OCI-LY7 (cell line): ENCODE results near the gene DTWD2. TPM values are rescaled to one million over a fixed set of nuclear protein-coding genes. Genes with fewer than 3 reads are reported as not detected.

ENCODE experiments used
- BruUV-seq: library from RNA; stranded (reverse); fragments of 400-500 nt; replicated peaks from 2 replicates; lab custom pipeline; 2021; lab: Mats Ljungman, UMichigan
- CTCF ChIA-PET: fragments of 300-600 bp; sonication (Branson Sonifier 250); formaldehyde crosslinking; loops from one replicate; lab custom pipeline; 2022; ENCODE audit warnings: antibody characterized with exemption; ENCODE audit not compliant: unreplicated experiment; lab: Charles Lee
- POLR2A ChIA-PET: fragments of 300-600 bp; sonication (Branson Sonifier 250); formaldehyde crosslinking; loops from one replicate; lab custom pipeline; 2022; ENCODE audit warnings: antibody characterized with exemption; lab: Charles Lee
- DNase-seq: peaks from one replicate; pipeline ENCODE4 v3.0.0-alpha.2; 2015; ENCODE audit warnings: low spot score
- H2AFZ ChIP-seq: fragments of 200-600 bp; sonication (generic), shearing (Covaris generic); 2 replicates; pipeline ENCODE4 v1.6.1; 2014; ENCODE audit warnings: mild to moderate bottlenecking, antibody characterized with exemption, low read length, moderate library complexity
- H3K27ac ChIP-seq: fragments of 200-600 bp; sonication (generic); 2 replicates; pipeline ENCODE4 v1.5.1; 2014; ENCODE audit warnings: mixed run types, low read depth, mild to moderate bottlenecking, moderate library complexity, low read length, inconsistent platforms; ENCODE audit not compliant: poor library complexity, severe bottlenecking
- H3K36me3 ChIP-seq: fragments of 200-600 bp; sonication (generic); 2 replicates; pipeline ENCODE4 v1.6.1; 2014; ENCODE audit warnings: mild to moderate bottlenecking, antibody characterized with exemption, low read length, moderate library complexity, mixed read lengths; ENCODE audit not compliant: insufficient read depth
- H3K4me1 ChIP-seq: fragments of 200-600 bp; sonication (generic); 2 replicates; pipeline ENCODE4 v1.5.1; 2014; ENCODE audit warnings: mild to moderate bottlenecking, low read length; ENCODE audit not compliant: insufficient read depth, poor library complexity, severe bottlenecking
- H3K4me2 ChIP-seq: fragments of 200-600 bp; sonication (generic); 2 replicates; pipeline ENCODE4 v1.6.1; 2014; ENCODE audit warnings: mild to moderate bottlenecking, low read length
- H3K4me3 ChIP-seq: fragments of 200-600 bp; sonication (generic); 2 replicates; pipeline ENCODE4 v1.5.1; 2014; ENCODE audit warnings: mild to moderate bottlenecking, low read depth, low read length; ENCODE audit not compliant: poor library complexity, severe bottlenecking
- H3K79me2 ChIP-seq: fragments of 200-600 bp; sonication (generic); 2 replicates; pipeline ENCODE4 v1.6.1; 2016; ENCODE audit warnings: low read depth, mild to moderate bottlenecking, low read length, moderate library complexity, mixed read lengths; ENCODE audit not compliant: insufficient read depth
- H3K9me2 ChIP-seq: fragments of 200-600 bp; sonication (generic); 2 replicates; pipeline ENCODE4 v1.6.1; 2016; ENCODE audit warnings: mild to moderate bottlenecking, low read length, mixed read lengths; ENCODE audit not compliant: insufficient read depth
- H3K9me3 ChIP-seq: fragments of 200-600 bp; sonication (generic); 2 replicates; pipeline ENCODE4 v1.6.1; 2014; ENCODE audit warnings: mild to moderate bottlenecking, mixed run types, low read length, mixed read lengths
- H4K20me1 ChIP-seq: fragments of 200-600 bp; sonication (generic); 2 replicates; pipeline ENCODE4 v1.6.1; 2014; ENCODE audit warnings: mild to moderate bottlenecking, antibody characterized with exemption, low read length, moderate library complexity, mixed read lengths; ENCODE audit not compliant: insufficient read depth
- EZH2phosphoT487 ChIP-seq: fragments of 200-600 bp; sonication (generic); IDR thresholded peaks from 2 replicates; pipeline ENCODE4 v1.6.1; 2018; ENCODE audit warnings: low read depth, borderline replicate concordance, mild to moderate bottlenecking, mixed run types, antibody characterized with exemption, low read length, moderate library complexity, mixed read lengths
- intact Hi-C: fragments of 100-400 bp; cut with micrococcal nuclease; formaldehyde crosslinking; loops from one replicate; pipeline ENCODE4 v1.10.0; 2022; ENCODE audit not compliant: unreplicated experiment
- total RNA-seq, 2 experiments: library from RNA; depleted of rRNA in 1 of 2; stranded (reverse); fragments of >200 nt in 1 of 2; shearing (Covaris generic) in 1 of 2; gene quantifications; 2 replicates each; pipeline ENCODE4 v1.2.3, GENCODE V29; 2014 to 2022
- TF ChIP-seq, protein P1 (sequence below): fragments of 200-600 bp; sonication (generic); conservative IDR thresholded peaks from 2 replicates; pipeline ENCODE4 v1.5.1; 2014; ENCODE audit warnings: mild to moderate bottlenecking, antibody characterized with exemption, low read length, moderate library complexity, mixed read lengths

DTWD2 gene
- total RNA-seq, 2 experiments from 2014 or later = 4.2 to 6.4 TPM

DNA sequence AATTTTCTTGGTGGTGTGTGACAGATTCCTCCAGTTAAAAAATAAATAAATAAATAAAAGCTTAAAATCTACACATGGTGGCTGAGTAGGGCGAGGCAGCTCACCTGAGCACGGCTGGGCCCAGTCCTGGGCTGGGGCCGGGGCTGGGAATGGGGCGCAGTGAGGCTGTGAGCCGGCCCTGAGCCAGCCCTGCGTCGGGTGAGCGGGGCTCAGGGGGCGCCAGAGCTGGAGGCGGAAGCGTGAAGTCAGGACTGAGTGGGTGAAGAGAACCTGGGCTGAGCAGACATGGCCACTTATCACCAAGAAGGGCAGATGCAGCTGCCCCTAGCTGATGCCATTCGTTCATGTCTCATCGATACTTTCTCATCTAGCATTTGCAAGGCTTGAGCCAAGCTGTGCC lies 22.8 kb upstream of the DTWD2 start:
- no peak for TF ChIP-seq EZH2phosphoT487
- TF ChIP-seq, protein P1, sequence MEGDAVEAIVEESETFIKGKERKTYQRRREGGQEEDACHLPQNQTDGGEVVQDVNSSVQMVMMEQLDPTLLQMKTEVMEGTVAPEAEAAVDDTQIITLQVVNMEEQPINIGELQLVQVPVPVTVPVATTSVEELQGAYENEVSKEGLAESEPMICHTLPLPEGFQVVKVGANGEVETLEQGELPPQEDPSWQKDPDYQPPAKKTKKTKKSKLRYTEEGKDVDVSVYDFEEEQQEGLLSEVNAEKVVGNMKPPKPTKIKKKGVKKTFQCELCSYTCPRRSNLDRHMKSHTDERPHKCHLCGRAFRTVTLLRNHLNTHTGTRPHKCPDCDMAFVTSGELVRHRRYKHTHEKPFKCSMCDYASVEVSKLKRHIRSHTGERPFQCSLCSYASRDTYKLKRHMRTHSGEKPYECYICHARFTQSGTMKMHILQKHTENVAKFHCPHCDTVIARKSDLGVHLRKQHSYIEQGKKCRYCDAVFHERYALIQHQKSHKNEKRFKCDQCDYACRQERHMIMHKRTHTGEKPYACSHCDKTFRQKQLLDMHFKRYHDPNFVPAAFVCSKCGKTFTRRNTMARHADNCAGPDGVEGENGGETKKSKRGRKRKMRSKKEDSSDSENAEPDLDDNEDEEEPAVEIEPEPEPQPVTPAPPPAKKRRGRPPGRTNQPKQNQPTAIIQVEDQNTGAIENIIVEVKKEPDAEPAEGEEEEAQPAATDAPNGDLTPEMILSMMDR = no peak
- H3K9me3 ChIP-seq = no peaks in the 10 kb centered on the region
- H3K9me2 ChIP-seq = no peaks in the 10 kb centered on the region
- no peak overlapping the region for H3K4me2 ChIP-seq
- peaks cover 8% of the 10 kb centered on the region for H3K4me1 ChIP-seq
- H3K36me3 ChIP-seq = no peaks in the 10 kb centered on the region
- POLR2A ChIA-PET = interaction anchor here (0.6 to 2.2 kb wide), 3 partner anchors 11 to 223 kb away, joined by 3 to 7 read pairs (median 3); partner anchors contain the start of gene DMXL1
- H3K27ac ChIP-seq = no peak overlapping the region
- H2AFZ ChIP-seq = no peak overlapping the region
- H3K79me2 ChIP-seq = no peaks in the 10 kb centered on the region
- no TSS peak for BruUV-seq
- no peaks in the 10 kb centered on the region for H4K20me1 ChIP-seq
- CTCF ChIA-PET = interaction anchor here (0.6 kb wide), 1 partner anchor 9 kb away, joined by 4 read pairs; no protein-coding TSS in a partner anchor
- no peak overlapping the region for H3K4me3 ChIP-seq
- DNase-seq = no peak
- intact Hi-C loops = no loop called here

GRCh38 chr5:119010206-119010605 lies 21.9 kb upstream of the DTWD2 start:
- BruUV-seq = no TSS peak
- no peaks in the 10 kb centered on the region for H3K9me3 ChIP-seq
- ChIA-PET POLR2A (interaction anchor here (1.2 kb wide), 1 partner anchor 492 kb away, joined by 4 read pairs; no protein-coding TSS in a partner anchor), CTCF (no interaction called here)
- TF ChIP-seq EZH2phosphoT487 = no peak
- TF ChIP-seq, protein P1 = no peak
- no peak overlapping the region for H3K4me2 ChIP-seq
- no peaks in the 10 kb centered on the region for H3K36me3 ChIP-seq
- H3K27ac ChIP-seq = no peak overlapping the region
- no peaks in the 10 kb centered on the region for H3K9me2 ChIP-seq
- H3K4me3 ChIP-seq = no peak overlapping the region
- no peaks in the 10 kb centered on the region for H3K4me1 ChIP-seq
- intact Hi-C loops = no loop called here
- no peak overlapping the region for H2AFZ ChIP-seq
- DNase-seq = no peak
- no peaks in the 10 kb centered on the region for H4K20me1 ChIP-seq
- no peaks in the 10 kb centered on the region for H3K79me2 ChIP-seq

DNA sequence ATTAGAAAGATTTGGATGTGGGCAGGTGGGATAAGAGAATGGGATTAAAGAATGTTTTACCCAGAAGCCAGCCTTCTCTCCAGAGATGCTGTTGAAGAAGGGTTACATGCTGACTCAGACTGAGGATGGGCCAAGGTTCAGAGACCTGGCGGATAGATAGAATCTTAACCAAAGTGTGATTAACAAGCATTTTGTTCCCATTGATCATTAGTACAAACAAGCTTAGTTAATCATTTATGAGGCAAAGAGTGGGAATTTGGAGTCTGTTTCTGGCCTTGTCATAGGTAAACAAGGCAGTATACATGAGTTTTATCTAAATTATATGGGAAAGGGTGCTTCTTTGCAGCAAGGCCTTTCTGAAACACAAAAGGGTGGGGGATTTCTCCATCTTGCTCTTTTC lies 20.8 kb upstream of the DTWD2 start:
- intact Hi-C loops = no loop called here
- Histone ChIP-seq H3K9me3 (no peaks in the 10 kb centered on the region), H3K36me3 (no peaks in the 10 kb centered on the region), H3K4me1 (no peaks in the 10 kb centered on the region), H3K4me3 (no peak overlapping the region), H4K20me1 (no peaks in the 10 kb centered on the region), H3K9me2 (no peaks in the 10 kb centered on the region), H3K27ac (no peak overlapping the region), H3K79me2 (no peaks in the 10 kb centered on the region), H3K4me2 (no peak overlapping the region), H2AFZ (no peak overlapping the region)
- ChIA-PET POLR2A (interaction anchor here (1.2 kb wide), 1 partner anchor 493 kb away, joined by 4 read pairs; no protein-coding TSS in a partner anchor), CTCF (no interaction called here)
- TF ChIP-seq, protein P1 = no peak
- no peak for TF ChIP-seq EZH2phosphoT487
- no TSS peak for BruUV-seq
- DNase-seq = no peak
